Esophagus squamous epithelium (tissue), 4 donors: ENCODE data around the gene ANKRD52.

Experiments
- CTCF ChIP-seq, 6 experiments: fragments of 450-650 bp in 4 of 6; fragments of 200-600 bp in 2 of 6; sonication (generic) in 2 of 6; IDR thresholded peaks; one replicate each; pipeline ENCODE4 v1.5.1; 2016 to 2019; ENCODE audit warnings: antibody characterized with exemption in 6 of 6, mild to moderate bottlenecking in 4 of 6, moderate library complexity in 4 of 6
- POLR2A ChIP-seq, 4 donors: fragments of 450-650 bp; IDR thresholded peaks; one replicate each; pipeline ENCODE4 v1.6.1; 2017; ENCODE audit warnings: antibody characterized with exemption in 4 of 4, mild to moderate bottlenecking in 4 of 4, moderate library complexity in 3 of 4

GRCh38 chr12:56260380-56260779, 2.2 kb upstream of the ANKRD52 start:
- TF ChIP-seq CTCF (IDR thresholded peaks at IDR 0.05) (no peak), POLR2A (IDR thresholded peaks at IDR 0.05) (no peak)
